Measurements from ENCODE around the gene OR2T27. TPM values are rescaled to one million over a fixed set of nuclear protein-coding genes. Genes with fewer than 3 reads are reported as not detected.

Gene OR2T27
- polyA plus RNA-seq, 4 donors, result not detected

Other genes with a start within 250 kb of the OR2T27 start
- gene OR2T2, start 209.9 kb downstream of the OR2T27 start, polyA plus RNA-seq (ENCODE audit: insufficient read length in 4 of 4), result under 1 TPM in 1 of 4 donors, not detected in 3; 0.01 TPM
- gene OR2T3, start 182.2 kb downstream of the OR2T27 start, polyA plus RNA-seq (ENCODE audit: insufficient read length in 4 of 4), result not detected
- under 1 TPM in 1 of 4 donors, not detected in 3; 0.03 TPM for gene OR2T5, start 166.9 kb downstream of the OR2T27 start, polyA plus RNA-seq (ENCODE audit: insufficient read length in 4 of 4)
- gene OR2G6, start 147.5 kb downstream of the OR2T27 start, polyA plus RNA-seq (ENCODE audit: insufficient read length in 4 of 4), result under 1 TPM in 2 of 4 donors, not detected in 2; 0.03 TPM
- gene OR2T29, start 92.8 kb downstream of the OR2T27 start, polyA plus RNA-seq (ENCODE audit: insufficient read length in 4 of 4), result not detected
- not detected for gene OR2T34, start 80.8 kb downstream of the OR2T27 start, polyA plus RNA-seq (ENCODE audit: insufficient read length in 4 of 4)
- gene OR2T10, start 57.8 kb downstream of the OR2T27 start, polyA plus RNA-seq (ENCODE audit: insufficient read length in 4 of 4), result under 1 TPM; 0.10 to 0.26 (median 0.18) TPM
- gene OR2T11, start 20.4 kb downstream of the OR2T27 start, polyA plus RNA-seq (ENCODE audit: insufficient read length in 4 of 4), result not detected
- gene OR2T35, start 10.2 kb downstream of the OR2T27 start, polyA plus RNA-seq (ENCODE audit: insufficient read length in 4 of 4), result not detected
- gene OR14I1, start 47.2 kb upstream of the OR2T27 start, polyA plus RNA-seq (ENCODE audit: insufficient read length in 4 of 4), result not detected
- gene LYPD8, start 100.2 kb upstream of the OR2T27 start, polyA plus RNA-seq (ENCODE audit: insufficient read length in 4 of 4), result under 1 TPM in 1 of 4 donors, not detected in 3; 0.04 TPM
- 10 to 100 TPM; 23.1 to 31.1 (median 24.9) TPM for gene SH3BP5L, start 170.4 kb upstream of the OR2T27 start, polyA plus RNA-seq (ENCODE audit: insufficient read length in 4 of 4)
- 10 to 100 TPM; 22.1 to 26.6 (median 23.7) TPM for gene ZNF672, start 182.7 kb upstream of the OR2T27 start, polyA plus RNA-seq (ENCODE audit: insufficient read length in 4 of 4)
- 10 to 100 TPM; 36.9 to 51.5 (median 43.7) TPM for gene ZNF692, start 203.6 kb upstream of the OR2T27 start, polyA plus RNA-seq (ENCODE audit: insufficient read length in 4 of 4)

Measured in right renal pelvis (tissue), 4 donors.